GM21619 (cell line): ENCODE results near the gene TTC38.
"Not testable (repeated sequence)": the region's sequence is repeated elsewhere in the genome, so short reads cannot be mapped to it uniquely, and the experiment has no call there.

Experiments
- ATAC-seq: cut with Tn5 transposase; IDR thresholded peaks from one replicate; pipeline ENCODE4 v1.9.1; 2021; ENCODE audit not compliant: unreplicated experiment

The TTC38 gene

DNA sequence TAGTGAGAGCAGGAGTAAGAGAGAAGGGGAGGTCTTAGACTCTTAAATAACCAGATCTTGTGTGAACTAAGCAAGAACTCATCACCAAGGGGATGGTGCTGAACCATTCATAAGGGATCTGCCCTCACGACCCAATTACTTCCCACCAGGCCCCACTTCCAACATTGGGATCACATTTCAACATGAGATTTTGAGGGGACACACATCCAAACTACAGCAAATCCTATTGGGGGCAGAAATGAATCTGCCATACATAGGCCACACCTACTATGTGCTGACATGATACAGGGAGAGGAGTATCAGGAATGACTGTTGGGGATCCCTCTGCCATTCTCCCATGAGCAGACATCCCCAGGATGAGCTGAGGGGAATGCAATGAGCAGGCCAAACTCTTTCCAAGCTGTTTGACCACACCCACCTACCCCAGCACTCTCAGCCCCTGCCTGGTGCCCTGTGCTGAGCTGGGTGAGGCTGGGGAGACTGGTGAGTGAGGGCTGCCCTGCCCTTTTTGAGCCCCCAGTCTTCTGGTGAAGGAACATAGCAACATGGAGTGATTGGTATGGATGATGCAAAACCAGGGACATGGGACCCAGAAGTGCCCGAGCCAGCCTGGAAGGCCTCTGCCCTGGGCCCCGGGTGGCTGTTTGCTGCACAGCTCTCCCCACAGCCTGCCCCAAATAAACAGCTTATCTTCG lies 27.6 kb downstream of the TTC38 start:
- ATAC-seq = no peak

DNA sequence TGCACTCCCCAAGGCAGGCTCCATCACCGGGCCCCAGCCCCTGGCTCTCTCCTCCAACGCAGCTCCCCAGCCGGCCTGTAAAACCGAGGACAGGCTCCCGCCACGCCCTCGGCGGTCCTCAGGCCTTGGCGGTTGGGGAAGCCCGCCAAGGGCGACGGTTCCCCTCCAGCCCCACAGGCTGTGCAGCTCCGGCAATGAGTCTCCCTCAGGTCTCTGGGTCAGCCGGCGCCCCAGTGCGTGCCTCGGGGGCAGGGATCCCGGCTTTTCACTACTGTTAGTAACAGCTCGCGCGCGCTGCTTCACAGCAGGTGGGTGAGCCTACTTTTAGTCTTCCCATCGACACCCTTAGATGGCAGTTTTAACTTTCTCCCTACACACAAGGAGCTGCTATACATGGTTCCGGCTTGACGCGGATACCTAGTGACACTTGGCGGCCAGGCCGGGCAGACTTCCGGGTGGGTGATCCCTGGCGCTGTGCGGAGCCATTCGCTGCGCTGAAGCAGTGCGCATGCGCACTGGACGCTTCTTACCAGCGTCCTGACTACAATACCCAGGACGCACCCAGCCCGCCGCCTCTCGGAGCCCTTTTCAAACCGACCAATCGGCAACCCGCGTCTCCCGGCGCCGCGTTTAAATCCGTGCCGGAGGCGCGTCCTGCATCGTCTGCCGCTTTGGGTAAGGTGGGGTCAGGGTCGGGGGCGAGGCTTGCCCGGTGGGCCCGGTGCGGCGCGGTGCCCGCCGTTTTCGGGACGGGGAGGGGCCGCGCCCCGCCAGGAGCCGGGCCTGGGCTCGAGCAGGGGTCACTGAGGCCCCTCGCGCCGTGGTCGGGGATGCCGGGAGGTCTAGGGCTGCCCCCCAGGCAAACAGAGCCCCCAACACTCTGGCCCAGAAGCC lies 28.7 kb downstream of the TTC38 start, which contains the start of gene GTSE1:
Gene GTSE1, plus strand, starts transcription at position 614 of the 894 bp plus-strand sequence. CDS start 531 bp downstream, outside the sequence.
- peak; percentile 85 for ATAC-seq

DNA sequence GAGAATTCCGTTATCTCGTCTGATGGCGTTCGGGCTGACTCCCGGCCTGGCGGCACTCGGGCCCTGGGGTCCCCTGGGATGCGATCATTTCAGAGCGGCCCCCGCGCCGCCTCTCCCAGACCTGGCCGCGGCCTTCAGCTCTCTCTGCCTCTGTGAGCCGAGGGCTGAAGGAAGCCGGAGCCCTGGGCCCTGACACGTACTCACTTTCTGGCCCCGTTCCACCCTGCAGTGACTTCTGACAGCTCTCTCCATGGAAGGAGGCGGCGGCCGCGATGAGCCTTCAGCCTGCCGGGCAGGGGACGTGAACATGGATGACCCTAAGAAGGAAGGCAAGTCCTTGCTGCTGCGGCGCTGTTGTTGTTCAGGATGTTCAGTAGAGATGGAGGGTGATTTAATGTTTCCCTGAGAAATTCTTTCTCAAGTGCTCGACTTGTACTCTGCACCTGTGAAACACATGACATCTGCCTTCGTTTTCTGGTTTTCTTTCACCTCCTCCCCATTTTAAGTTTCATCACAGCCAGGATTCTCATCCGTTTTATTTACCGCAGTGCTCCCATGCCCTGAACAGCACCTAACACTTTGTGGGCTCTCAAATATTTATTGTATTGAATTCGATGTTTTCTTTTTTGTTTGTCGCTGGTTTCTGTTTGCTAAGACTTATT lies 29.5 kb downstream of the TTC38 start:
- peak; percentile 17 for ATAC-seq

DNA sequence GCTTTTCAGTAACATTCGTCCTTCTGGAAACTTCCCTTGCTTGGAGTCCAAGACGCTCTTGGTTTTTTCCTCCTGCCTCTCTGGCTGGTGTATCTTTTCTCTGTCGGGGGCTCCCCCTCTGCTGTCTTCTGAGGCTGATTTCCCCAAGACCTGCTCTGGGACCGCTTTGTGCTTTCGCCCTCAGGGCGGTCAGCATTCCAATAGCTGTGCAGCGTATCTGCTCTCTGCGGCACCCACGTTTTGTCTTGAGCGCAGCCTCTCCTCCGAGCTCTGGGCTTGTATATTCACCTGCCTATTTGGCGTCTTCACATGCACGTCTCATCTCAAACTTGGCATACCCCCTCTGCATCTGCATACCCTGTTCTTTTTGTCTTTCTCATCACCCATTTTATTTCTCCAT lies 31.3 kb downstream of the TTC38 start:
- no peak for ATAC-seq

DNA sequence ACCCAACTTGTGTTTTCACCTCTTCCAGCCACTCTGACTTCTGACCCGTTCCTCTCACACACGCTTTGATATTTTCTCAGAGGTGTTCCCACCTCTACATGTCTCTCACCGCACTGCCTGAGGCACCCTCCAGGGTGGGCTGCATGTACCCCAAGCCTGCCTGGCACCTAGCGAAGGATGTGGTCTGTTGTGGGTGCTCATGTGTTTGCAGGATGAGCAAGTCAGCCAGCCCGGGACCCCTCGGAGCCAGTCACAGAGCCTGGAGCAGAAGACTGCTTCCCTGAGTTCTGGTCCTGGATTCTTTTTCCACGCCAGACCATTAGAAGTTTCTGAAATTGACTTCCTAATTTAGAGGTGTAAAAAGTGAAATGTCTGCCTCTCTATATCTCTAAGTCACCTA lies 32.7 kb downstream of the TTC38 start:
- no peak for ATAC-seq

DNA sequence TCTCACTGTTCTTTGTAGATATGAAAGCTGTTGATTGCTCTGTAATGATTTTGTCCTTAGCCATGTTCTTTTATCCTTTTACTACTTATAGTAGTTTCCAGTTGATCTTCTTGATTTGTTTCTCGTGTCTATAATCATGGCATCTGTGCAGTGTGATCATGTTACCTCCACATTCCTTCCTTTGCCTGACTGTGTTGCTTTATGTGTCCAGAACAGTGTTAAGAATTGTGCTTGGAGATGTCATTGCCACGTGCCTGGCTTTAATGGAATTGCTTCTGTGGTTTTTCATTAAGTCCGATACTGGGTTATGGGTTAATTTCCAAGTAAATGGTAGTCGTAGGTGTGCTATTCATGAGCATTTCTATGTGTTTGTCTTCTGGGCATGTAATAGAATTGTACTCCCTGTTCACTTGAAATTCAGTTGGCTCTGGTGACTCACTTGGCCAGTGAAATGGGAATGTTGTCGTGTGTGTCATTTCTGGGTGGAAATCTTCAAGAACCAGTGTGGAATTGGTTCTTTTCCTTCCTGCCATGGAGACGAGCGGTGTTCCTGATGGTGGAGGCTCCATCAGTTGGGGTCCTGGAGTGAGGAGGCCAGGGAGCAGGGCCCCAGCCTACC lies 35.6 kb downstream of the TTC38 start:
- no peak for ATAC-seq

DNA sequence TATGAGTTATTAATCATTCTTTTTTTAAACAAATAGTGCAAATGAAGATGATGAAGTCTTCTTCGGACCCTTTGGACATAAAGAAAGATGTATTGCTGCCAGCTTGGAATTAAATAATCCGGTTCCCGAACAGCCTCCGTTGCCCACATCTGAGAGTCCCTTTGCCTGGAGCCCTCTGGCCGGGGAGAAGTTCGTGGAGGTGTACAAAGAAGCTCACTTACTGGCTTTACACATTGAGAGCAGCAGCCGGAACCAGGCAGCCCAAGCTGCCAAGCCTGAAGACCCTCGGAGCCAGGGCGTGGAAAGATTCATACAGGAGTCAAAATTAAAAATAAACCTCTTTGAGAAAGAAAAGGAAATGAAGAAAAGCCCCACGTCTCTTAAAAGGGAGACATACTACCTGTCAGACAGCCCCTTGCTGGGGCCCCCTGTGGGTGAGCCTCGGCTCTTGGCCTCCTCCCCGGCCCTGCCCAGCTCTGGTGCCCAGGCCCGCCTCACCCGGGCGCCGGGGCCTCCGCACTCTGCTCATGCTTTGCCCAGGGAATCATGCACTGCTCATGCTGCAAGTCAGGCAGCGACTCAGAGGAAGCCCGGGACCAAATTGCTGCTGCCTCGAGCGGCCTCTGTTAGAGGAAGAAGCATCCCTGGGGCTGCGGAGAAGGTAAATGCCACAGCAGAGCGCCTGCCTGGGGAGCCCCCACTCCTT lies 40.6 kb downstream of the TTC38 start:
- no peak for ATAC-seq

DNA sequence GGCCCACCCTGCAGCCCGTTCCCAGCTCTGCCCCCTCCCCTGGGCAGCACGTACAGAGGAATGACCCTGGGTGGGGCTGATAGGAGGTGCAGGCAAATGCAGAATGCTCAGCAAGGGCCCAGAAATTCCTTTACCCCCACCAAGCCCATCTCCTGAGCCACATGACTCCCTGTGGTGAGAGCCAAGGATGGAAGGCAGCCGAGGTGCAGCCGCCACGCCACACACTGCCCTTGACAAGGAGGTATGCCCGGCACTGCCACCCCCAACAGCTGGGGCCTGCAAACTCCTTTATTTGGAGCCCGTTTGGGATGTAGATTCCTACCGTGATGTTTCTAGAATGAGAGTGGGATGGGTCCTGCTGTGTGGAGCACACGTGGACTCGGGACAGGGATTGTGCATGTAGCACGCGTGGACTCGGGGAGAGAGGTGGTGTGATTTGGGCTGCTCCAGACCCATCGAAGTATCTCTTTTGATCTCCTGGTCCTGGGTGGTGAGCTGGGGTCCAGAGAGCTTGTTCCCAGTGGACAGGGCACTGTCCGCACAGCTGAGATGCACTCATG lies 41.8 kb downstream of the TTC38 start:
- ATAC-seq = no peak

DNA sequence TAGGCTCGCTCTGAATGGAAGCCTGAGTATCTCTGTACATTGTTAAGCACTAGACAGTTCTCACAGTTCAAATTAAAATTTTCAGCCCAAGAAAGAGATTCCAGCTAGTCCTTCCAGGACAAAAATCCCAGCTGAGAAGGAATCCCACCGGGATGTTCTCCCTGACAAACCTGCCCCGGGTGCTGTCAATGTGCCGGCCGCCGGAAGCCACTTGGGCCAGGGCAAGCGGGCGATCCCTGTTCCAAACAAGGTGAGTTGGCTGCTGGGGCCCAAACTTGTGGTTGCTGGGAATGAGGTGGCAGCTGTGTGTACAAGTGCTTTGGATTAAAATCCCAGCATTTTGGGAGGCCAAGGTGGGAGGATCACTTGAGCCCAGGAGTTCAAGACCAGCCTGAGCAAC lies 44.2 kb downstream of the TTC38 start:
- ATAC-seq = no peak

DNA sequence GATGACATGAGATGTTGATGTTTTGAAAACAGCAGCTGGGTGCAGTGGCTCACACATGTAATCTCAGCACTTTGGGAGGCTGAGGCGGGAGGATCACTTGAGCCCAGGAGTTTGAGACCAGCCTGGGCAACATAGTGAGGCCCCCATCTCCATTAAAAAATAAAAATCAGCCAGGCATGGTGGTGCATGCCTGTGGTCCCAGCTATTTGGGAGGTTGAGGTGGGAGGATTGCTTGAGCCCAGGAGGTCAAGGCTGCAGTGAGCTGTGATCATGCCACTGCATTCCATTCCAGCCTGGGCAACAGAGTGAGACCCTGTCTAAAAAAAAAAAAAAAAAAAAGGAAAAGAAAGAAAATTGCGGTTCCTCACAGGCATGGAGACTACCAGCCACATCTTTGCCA lies 45.0 kb downstream of the TTC38 start:
- ATAC-seq = not testable (repeated sequence)

DNA sequence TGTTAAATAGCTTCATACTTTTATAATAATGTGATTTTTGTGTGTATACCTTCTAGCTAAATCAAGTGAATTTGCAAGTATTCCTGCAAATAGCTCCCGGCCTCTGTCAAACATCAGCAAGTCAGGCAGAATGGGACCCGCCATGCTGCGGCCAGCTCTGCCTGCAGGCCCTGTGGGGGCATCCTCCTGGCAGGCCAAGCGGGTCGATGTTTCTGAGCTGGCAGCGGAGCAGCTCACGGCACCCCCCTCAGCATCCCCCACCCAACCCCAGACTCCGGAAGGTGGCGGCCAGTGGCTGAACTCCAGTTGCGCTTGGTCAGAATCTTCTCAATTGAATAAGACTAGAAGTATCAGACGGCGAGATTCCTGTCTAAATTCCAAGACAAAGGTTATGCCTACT lies 48.2 kb downstream of the TTC38 start:
- ATAC-seq = no peak

DNA sequence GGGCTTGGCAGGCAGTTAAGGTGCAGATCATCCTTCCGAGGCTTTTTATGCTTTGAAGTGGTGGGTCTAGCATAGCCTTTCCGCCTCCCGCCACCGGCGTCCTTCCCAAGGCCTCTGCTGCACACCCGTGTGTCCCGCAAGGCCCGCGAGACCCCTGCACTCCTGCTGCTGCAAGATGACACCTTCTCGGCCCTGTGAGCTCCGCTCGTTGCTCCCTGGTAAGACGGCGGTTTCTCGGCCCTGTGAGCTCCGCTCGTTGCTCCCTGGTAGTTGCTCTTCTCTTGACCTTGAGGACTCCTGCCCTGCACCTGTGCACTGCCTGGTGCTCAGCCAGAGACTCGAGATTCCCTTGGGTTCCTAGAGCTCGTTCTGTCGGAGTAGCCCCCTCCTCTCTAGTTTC lies 49.8 kb downstream of the TTC38 start:
- ATAC-seq = no peak

DNA sequence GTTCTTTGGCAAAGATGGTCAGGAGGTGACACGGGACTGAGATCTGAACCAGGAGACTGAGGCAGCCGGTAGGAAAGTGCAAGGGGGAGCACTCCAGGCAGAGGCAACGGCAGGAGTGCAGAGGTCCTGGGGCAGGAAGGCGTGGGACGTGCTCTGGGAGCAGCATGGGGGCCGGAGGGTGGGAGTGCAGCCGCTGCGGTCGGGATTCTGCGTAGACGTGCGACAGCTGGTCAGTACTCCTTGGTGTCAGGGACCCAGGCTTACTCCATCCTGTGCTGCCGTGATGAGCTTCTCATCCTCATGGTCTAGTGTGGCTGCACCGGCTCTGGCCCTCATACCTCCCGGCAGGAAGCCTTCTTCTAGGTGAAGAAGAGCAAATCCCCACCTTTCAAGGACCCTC lies 50.8 kb downstream of the TTC38 start:
- ATAC-seq = no peak

DNA sequence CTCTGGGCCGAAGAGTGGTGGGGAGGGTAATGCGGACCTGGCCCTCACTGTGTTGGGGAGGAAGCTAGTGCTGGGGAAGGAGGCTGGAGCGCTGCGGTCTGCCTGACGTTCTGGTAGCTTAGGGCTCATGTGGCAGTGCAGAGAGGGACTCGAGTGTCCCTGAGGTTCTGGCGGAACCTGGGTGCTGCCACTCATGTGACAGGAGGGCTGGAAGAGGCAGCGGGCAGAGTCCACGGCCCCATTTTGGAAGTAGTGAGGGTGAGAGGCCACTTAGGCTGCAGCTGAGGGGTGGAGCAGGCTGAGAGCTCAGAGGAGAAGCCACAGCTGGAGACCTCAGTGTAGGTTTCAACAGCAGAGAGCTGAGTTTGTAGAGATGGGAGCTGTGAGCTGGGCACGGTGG lies 51.5 kb downstream of the TTC38 start:
- no peak for ATAC-seq

DNA sequence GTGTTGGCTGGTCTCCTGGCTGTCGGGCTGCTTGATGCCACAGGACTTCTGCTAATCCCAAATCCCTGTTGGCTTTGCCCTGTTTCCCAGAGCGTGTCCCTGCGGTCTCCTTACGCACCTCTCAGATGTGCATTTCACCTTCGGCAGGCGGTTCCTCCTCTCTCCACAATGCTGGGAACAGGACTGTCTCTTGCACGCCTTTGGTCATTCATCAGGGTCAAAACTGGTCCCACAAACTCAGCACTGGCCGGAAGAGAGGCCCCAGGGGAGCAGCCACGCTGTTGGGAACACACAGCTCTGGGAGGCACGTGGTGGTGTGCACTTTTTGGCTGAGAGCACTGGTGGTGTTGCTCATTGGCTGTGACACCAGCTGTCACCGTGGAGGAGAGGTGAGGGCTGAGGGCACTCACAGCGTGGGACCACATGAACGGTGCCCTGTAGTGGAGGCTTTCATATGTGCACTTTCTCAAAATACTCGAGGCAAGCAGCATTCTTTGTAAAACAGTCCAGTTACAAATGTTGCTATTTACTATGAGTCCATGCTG lies 52.4 kb downstream of the TTC38 start:
- ATAC-seq = no peak

DNA sequence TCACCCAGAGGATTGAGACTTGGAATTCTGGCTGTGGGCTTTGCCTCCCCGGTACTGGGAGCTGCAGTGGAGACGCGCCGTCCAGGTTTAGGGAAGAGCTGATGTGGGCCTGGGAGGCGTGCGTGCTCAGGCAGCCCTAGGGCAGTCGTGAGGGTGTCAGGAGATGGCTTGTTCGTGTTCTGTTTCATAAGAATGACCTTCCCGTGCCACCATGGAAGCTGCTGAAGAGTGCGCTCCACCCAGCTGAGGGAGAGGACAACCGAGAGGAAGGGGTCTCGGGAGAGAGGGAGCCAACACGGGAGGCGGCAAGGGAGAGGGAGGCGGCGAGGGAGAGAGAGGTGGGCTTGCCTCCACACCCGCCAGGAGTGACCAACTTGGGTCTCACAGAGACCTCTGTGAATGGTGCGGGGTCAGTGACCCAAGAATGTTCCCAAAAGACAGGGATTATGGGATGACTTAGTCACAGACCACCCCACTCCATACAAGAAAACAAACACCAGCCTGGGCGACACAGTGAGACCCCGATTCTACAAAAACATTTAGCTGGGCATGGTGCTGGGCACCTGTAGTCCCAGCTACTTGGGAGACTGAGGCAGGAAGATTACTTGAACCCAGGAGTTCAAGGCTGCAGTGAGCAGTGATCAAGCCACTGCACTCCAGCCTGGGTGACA lies 53.0 kb downstream of the TTC38 start:
- no peak for ATAC-seq

DNA sequence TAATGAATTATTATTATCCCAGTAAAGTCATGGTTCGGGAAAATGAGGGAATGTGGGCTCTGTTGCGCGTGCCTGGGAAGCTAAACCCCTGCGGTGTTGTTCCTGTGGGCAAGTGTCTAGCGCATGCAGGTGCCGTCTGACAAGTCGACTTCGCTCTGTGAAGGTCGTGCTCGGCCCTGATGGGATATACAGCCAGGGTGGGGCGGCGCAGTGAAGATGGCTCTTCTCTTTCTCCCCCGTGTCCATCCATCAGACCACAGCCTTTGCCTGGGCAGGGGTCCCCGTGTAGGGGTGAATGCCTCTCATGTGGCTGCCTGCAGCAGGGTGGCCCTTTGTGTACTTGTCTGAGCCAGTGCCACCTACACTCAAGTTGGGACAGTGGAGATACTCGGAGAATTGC lies 54.9 kb downstream of the TTC38 start:
- no peak for ATAC-seq

DNA sequence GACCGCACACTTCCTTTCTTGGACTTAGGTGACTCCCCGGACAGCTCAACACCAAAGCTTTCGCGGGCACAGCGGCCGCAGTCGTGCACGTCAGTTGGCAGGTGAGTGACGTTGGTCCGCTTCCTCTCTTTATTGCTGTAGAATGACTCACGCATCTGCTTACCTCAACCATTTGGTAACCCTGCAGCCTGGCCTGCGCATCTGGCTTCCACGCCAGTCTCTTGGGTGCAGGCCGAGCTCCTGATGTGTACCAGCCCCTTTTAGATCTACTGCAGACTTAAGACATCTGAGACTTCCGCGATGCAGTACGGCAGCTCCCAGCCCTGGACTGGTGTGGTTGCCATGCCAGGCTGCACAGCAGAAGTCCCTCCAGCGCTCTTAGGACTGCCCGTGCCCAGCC lies 55.4 kb downstream of the TTC38 start:
- ATAC-seq = no peak

DNA sequence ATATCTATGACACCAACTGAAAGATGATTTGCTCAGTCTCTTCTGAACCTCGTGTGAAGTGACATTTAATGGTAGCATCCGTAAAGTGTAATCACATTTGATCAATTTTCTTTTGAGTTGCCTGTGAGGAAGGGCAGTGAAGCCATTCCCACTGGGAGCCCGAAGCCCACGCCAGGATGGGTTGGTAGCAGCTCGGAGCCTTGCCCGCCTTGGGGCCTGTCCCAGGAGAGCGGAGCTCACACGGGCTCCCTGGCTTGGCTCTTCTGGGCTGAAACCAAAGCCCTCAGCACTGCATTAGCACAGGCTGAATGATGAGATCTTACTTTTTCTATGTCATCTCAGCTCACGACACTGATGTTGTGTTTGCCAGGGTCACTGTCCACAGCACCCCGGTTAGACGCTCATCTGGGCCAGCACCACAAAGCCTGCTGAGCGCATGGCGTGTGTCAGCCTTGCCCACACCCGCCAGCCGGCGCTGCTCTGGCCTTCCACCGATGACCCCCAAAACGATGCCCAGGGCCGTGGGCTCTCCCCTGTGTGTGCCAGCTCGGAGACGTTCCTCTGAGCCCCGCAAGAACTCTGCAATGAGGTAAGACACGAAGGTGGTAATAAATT lies 58.4 kb downstream of the TTC38 start:
- no peak for ATAC-seq
